SU-DHL-6 (cell line): ENCODE results near the gene KMT5C.

Experiments
- H2AFZ ChIP-seq: fragments of 200-600 bp; sonication (generic); 2 replicates; pipeline ENCODE4 v1.6.1; 2014; ENCODE audit warnings: low read depth, mild to moderate bottlenecking, moderate library complexity, mixed read lengths, antibody characterized with exemption, low read length; ENCODE audit not compliant: severe bottlenecking
- H3F3A ChIP-seq: fragments of 200-600 bp; shearing (Covaris generic); 2 replicates; pipeline ENCODE4 v1.6.0; 2016; ENCODE audit warnings: antibody characterized with exemption, mild to moderate bottlenecking; ENCODE audit not compliant: insufficient read depth
- H3K27ac ChIP-seq: fragments of 200-600 bp; sonication (generic); 2 replicates; pipeline ENCODE4 v1.5.1; 2016; ENCODE audit warnings: low read depth, mild to moderate bottlenecking, low read length, moderate library complexity, mixed read lengths
- H3K27me3 ChIP-seq: fragments of 200-600 bp; sonication (generic), shearing (Covaris generic); 2 replicates; pipeline ENCODE4 v1.6.0; 2014; ENCODE audit warnings: mild to moderate bottlenecking, low read length
- H3K36me3 ChIP-seq: fragments of 200-600 bp; sonication (generic); 2 replicates; pipeline ENCODE4 v1.6.1; 2014; ENCODE audit warnings: mild to moderate bottlenecking, low read length, mixed read lengths
- H3K4me2 ChIP-seq: fragments of 300-600, 200-600 bp; shearing (Covaris generic), sonication (generic); 2 replicates; pipeline ENCODE4 v1.6.0; 2014; ENCODE audit warnings: low read length, low read depth, mild to moderate bottlenecking; ENCODE audit not compliant: poor library complexity, severe bottlenecking
- H3K4me3 ChIP-seq: fragments of 200-600 bp; sonication (generic); 2 replicates; pipeline ENCODE4 v1.5.1; 2014; ENCODE audit warnings: antibody characterized with exemption, low read length, mild to moderate bottlenecking, mixed read lengths; ENCODE audit not compliant: insufficient read depth, poor library complexity, severe bottlenecking
- H3K79me2 ChIP-seq: fragments of 200-600 bp; sonication (generic); 2 replicates; pipeline ENCODE4 v1.6.1; 2014; ENCODE audit warnings: mild to moderate bottlenecking, low read length, moderate library complexity; ENCODE audit not compliant: insufficient read depth
- H3K9ac ChIP-seq: fragments of 200-600 bp; sonication (generic); 2 replicates; pipeline ENCODE4 v1.7.0; 2014; ENCODE audit warnings: mild to moderate bottlenecking, low read length
- H3K9me2 ChIP-seq: fragments of 200-600 bp; sonication (generic); replicated peaks from 2 replicates; pipeline ENCODE4 v1.6.1; 2014; ENCODE audit warnings: low read length; ENCODE audit not compliant: insufficient read depth
- H3K9me3 ChIP-seq: fragments of 200-600 bp; sonication (generic); 2 replicates; pipeline ENCODE4 v1.6.1; 2014; ENCODE audit warnings: low read length, mixed read lengths; ENCODE audit not compliant: insufficient read depth
- H4K20me1 ChIP-seq: fragments of 200-600 bp; sonication (generic); 2 replicates; pipeline ENCODE4 v1.6.1; 2014; ENCODE audit warnings: low read depth, mild to moderate bottlenecking, antibody characterized with exemption, low read length, moderate library complexity, mixed read lengths
- CTCF ChIP-seq: fragments of 200-600 bp; sonication (generic); IDR thresholded peaks from one replicate; pipeline ENCODE4 v1.5.1; 2017; ENCODE audit warnings: antibody characterized with exemption, mild to moderate bottlenecking, low read length, moderate library complexity; ENCODE audit not compliant: insufficient read depth, poor library complexity, severe bottlenecking
- EZH2phosphoT487 ChIP-seq: fragments of 200-600 bp; sonication (generic), shearing (Covaris generic); conservative IDR thresholded peaks from 2 replicates; pipeline ENCODE4 v1.6.1; 2018; ENCODE audit warnings: mild to moderate bottlenecking, antibody characterized with exemption, low read length, moderate library complexity, mixed read lengths

KMT5C gene

GRCh38 chr19:55345101-55345817 is 5.6 kb downstream of the KMT5C start:
- Histone ChIP-seq H3K9me3 (no peaks in the 10 kb centered on the region), H2AFZ (no peak overlapping the region), H3K36me3 (no peaks in the 10 kb centered on the region), H3K27ac (no peak overlapping the region), H3K79me2 (0 out of 2 replicates have a peak, but pooled peaks cover 6% of the 10 kb centered on the region), H4K20me1 (no peaks in the 10 kb centered on the region), H3F3A (no peaks in the 10 kb centered on the region), H3K9me2 (no peaks in the 10 kb centered on the region), H3K4me2 (no peak overlapping the region), H3K9ac (no peak overlapping the region), H3K4me3 (no peak overlapping the region), H3K27me3 (no peaks in the 10 kb centered on the region)
- TF ChIP-seq EZH2phosphoT487 (no peak), CTCF (no peak)

- no peak overlapping the region for H3K27ac ChIP-seq
- H3K4me2 ChIP-seq = no peak overlapping the region
- H3K27me3 ChIP-seq = no peaks in the 10 kb centered on the region
- no peaks in the 10 kb centered on the region for H3K79me2 ChIP-seq
- H3F3A ChIP-seq = no peaks in the 10 kb centered on the region
- H3K36me3 ChIP-seq = no peaks in the 10 kb centered on the region
- H4K20me1 ChIP-seq = no peaks in the 10 kb centered on the region
- H3K9me2 ChIP-seq = no peaks in the 10 kb centered on the region
- TF ChIP-seq EZH2phosphoT487 (no peak), CTCF (no peak)
- H3K9ac ChIP-seq = no peak overlapping the region
- no peaks in the 10 kb centered on the region for H3K9me3 ChIP-seq
- no peak overlapping the region for H2AFZ ChIP-seq
- H3K4me3 ChIP-seq = no peak overlapping the region
Measured at GRCh38 chr19:55345818-55346724, 6.4 kb downstream of the KMT5C start.

GRCh38 chr19:55346725-55347441 is 7.2 kb downstream of the KMT5C start:
- no peaks in the 10 kb centered on the region for H3K79me2 ChIP-seq
- no peak overlapping the region for H3K27ac ChIP-seq
- no peak overlapping the region for H3K4me3 ChIP-seq
- H4K20me1 ChIP-seq = no peaks in the 10 kb centered on the region
- H3F3A ChIP-seq = no peaks in the 10 kb centered on the region
- TF ChIP-seq EZH2phosphoT487 = no peak
- TF ChIP-seq CTCF = no peak
- no peaks in the 10 kb centered on the region for H3K27me3 ChIP-seq
- H2AFZ ChIP-seq = no peak overlapping the region
- no peak overlapping the region for H3K9ac ChIP-seq
- no peaks in the 10 kb centered on the region for H3K9me3 ChIP-seq
- H3K36me3 ChIP-seq = no peaks in the 10 kb centered on the region
- H3K9me2 ChIP-seq = no peaks in the 10 kb centered on the region
- no peak overlapping the region for H3K4me2 ChIP-seq
